ENCODE results near the gene SCAI.

DNA sequence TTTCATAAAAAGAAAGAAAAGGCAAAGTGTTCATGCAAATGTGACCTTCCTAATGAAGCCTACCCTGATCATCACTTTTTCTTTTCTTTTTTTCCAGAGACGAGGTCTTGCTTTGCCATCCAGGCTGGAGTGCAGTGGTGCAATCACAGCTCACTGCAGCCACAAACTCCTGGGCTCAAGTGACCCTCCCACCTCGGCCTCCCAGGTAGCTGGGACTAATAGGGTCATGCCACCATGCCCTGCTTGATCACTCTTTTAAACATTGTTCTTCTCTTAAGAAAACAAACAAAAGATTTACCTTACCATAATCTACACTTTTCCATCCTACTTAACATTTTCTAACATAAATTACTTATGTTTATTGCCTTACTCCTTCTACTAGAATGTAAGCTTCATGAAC, 193.9 kb downstream of the SCAI start:
- TF ChIP-seq, protein P1, sequence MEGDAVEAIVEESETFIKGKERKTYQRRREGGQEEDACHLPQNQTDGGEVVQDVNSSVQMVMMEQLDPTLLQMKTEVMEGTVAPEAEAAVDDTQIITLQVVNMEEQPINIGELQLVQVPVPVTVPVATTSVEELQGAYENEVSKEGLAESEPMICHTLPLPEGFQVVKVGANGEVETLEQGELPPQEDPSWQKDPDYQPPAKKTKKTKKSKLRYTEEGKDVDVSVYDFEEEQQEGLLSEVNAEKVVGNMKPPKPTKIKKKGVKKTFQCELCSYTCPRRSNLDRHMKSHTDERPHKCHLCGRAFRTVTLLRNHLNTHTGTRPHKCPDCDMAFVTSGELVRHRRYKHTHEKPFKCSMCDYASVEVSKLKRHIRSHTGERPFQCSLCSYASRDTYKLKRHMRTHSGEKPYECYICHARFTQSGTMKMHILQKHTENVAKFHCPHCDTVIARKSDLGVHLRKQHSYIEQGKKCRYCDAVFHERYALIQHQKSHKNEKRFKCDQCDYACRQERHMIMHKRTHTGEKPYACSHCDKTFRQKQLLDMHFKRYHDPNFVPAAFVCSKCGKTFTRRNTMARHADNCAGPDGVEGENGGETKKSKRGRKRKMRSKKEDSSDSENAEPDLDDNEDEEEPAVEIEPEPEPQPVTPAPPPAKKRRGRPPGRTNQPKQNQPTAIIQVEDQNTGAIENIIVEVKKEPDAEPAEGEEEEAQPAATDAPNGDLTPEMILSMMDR (IDR thresholded peaks at IDR 0.05): no peak
- no peak for TF ChIP-seq POLR2A (IDR thresholded peaks at IDR 0.05)

Data from ovary (tissue), 3 donors.